HG03469 (cell line): ENCODE measurements around the gene UCHL5.
"Not testable (repeated sequence)": the region's sequence is repeated elsewhere in the genome, so short reads cannot be mapped to it uniquely, and the experiment has no call there.

Experiments
- ATAC-seq: cut with Tn5 transposase; IDR thresholded peaks from one replicate; pipeline ENCODE4 v1.9.1; 2021; ENCODE audit warnings: mild to moderate bottlenecking, moderate library complexity, moderate number of reproducible peaks; ENCODE audit not compliant: unreplicated experiment

The UCHL5 gene

GRCh38 chr1:193066606-193067005 is 7.4 kb upstream of the UCHL5 start:
- no peak for ATAC-seq

- no peak for ATAC-seq
These were observed 6.8 kb upstream of the UCHL5 start for GRCh38 chr1:193065954-193066353.

- ATAC-seq = no peak
These were observed 3.7 kb upstream of the UCHL5 start for GRCh38 chr1:193062698-193063463.

- ATAC-seq = no peak
These were observed 1.8 kb upstream of the UCHL5 start for GRCh38 chr1:193060938-193061337.

- no peak for ATAC-seq
These were observed 1.2 kb upstream of the UCHL5 start for GRCh38 chr1:193060406-193060805.

GRCh38 chr1:193060115-193060403 is 899 bp upstream of the UCHL5 start:
- no peak for ATAC-seq

- peak; percentile 47 for ATAC-seq
These were observed 455 bp downstream of the UCHL5 start for GRCh38 chr1:193058529-193059281.

GRCh38 chr1:193054169-193054675 is 4.9 kb downstream of the UCHL5 start:
- no peak for ATAC-seq

- not testable (repeated sequence) for ATAC-seq
These were observed 10.2 kb downstream of the UCHL5 start for GRCh38 chr1:193048913-193049312.

GRCh38 chr1:193042766-193043691 is 16.1 kb downstream of the UCHL5 start:
- ATAC-seq = no peak

GRCh38 chr1:193040011-193040410 is 19.1 kb downstream of the UCHL5 start:
- no peak for ATAC-seq

GRCh38 chr1:193036337-193037047 is 22.7 kb downstream of the UCHL5 start:
- ATAC-seq = no peak

GRCh38 chr1:193033610-193034009 is 25.6 kb downstream of the UCHL5 start:
- ATAC-seq = no peak

GRCh38 chr1:193032643-193033427 is 26.3 kb downstream of the UCHL5 start:
- ATAC-seq = not testable (repeated sequence)

- no peak for ATAC-seq
These were observed 27.7 kb downstream of the UCHL5 start for GRCh38 chr1:193031431-193031830.

- no peak for ATAC-seq
These were observed 28.9 kb downstream of the UCHL5 start for GRCh38 chr1:193030280-193030679.

- ATAC-seq = no peak
These were observed 33.9 kb downstream of the UCHL5 start for GRCh38 chr1:193025218-193025617.

- ATAC-seq = no peak
These were observed 39.6 kb downstream of the UCHL5 start for GRCh38 chr1:193019442-193020026.

- no peak for ATAC-seq
These were observed 42.4 kb downstream of the UCHL5 start for GRCh38 chr1:193016788-193017187.
